Measurements from ENCODE around the gene MYT1. TPM values are rescaled to one million over a fixed set of nuclear protein-coding genes. Genes with fewer than 3 reads are reported as not detected.

Gene MYT1
- total RNA-seq, 1 experiment from 2014 or later, result 4.1 TPM

GRCh38 chr20:64149809-64150560 lies 14.3 kb upstream of the MYT1 start:
- Histone ChIP-seq H3K27ac (ENCODE audit: low read length) (no peak overlapping the region), H3K4me2 (ENCODE audit: low read depth, low read length, poor library complexity, severe bottlenecking) (no peak overlapping the region), H3K9ac (ENCODE audit: low read length) (no peak overlapping the region), H3K9me2 (replicated peaks; ENCODE audit: insufficient read depth, low read length) (no peaks in the 10 kb centered on the region), H3K36me3 (ENCODE audit: insufficient read depth, low read length) (no peaks in the 10 kb centered on the region), H3K4me1 (ENCODE audit: low read length) (no peaks in the 10 kb centered on the region), H3K9me3 (ENCODE audit: low read length) (peaks cover 5% of the 10 kb centered on the region), H2AFZ (ENCODE audit: low read length) (no peak overlapping the region), H3K79me2 (ENCODE audit: low read length) (no peaks in the 10 kb centered on the region), H3K27me3 (ENCODE audit: low read length) (no peaks in the 10 kb centered on the region), H3K4me3 (ENCODE audit: low read length) (no peak overlapping the region), H4K20me1 (ENCODE audit: insufficient read depth, low read depth, low read length) (no peaks in the 10 kb centered on the region)
- DNase-seq, result no peak

- H3K79me2 ChIP-seq (ENCODE audit: low read length), result no peaks in the 10 kb centered on the region
- no peaks in the 10 kb centered on the region for H3K27me3 ChIP-seq (ENCODE audit: low read length)
- H3K9me2 ChIP-seq (replicated peaks; ENCODE audit: insufficient read depth, low read length), result no peaks in the 10 kb centered on the region
- no peak overlapping the region for H3K4me2 ChIP-seq (ENCODE audit: low read depth, low read length, poor library complexity, severe bottlenecking)
- no peak overlapping the region for H3K4me3 ChIP-seq (ENCODE audit: low read length)
- DNase-seq, result no peak
- H3K27ac ChIP-seq (ENCODE audit: low read length), result no peak overlapping the region
- no peaks in the 10 kb centered on the region for H3K36me3 ChIP-seq (ENCODE audit: insufficient read depth, low read length)
- no peaks in the 10 kb centered on the region for H4K20me1 ChIP-seq (ENCODE audit: insufficient read depth, low read depth, low read length)
- no peak overlapping the region for H3K9ac ChIP-seq (ENCODE audit: low read length)
- no peak overlapping the region for H2AFZ ChIP-seq (ENCODE audit: low read length)
- H3K4me1 ChIP-seq (ENCODE audit: low read length), result no peaks in the 10 kb centered on the region
- H3K9me3 ChIP-seq (ENCODE audit: low read length), result no peaks in the 10 kb centered on the region
Measured at GRCh38 chr20:64150756-64151632, 13.3 kb upstream of the MYT1 start.

GRCh38 chr20:64151633-64152530 lies 12.4 kb upstream of the MYT1 start:
- no peak overlapping the region for H3K4me2 ChIP-seq (ENCODE audit: low read depth, low read length, poor library complexity, severe bottlenecking)
- H2AFZ ChIP-seq (ENCODE audit: low read length), result no peak overlapping the region
- H3K36me3 ChIP-seq (ENCODE audit: insufficient read depth, low read length), result no peaks in the 10 kb centered on the region
- H3K9me3 ChIP-seq (ENCODE audit: low read length), result no peaks in the 10 kb centered on the region
- H3K79me2 ChIP-seq (ENCODE audit: low read length), result no peaks in the 10 kb centered on the region
- H3K27ac ChIP-seq (ENCODE audit: low read length), result no peak overlapping the region
- H3K9ac ChIP-seq (ENCODE audit: low read length), result no peak overlapping the region
- no peaks in the 10 kb centered on the region for H3K4me1 ChIP-seq (ENCODE audit: low read length)
- DNase-seq, result no peak
- no peak overlapping the region for H3K4me3 ChIP-seq (ENCODE audit: low read length)
- H3K9me2 ChIP-seq (replicated peaks; ENCODE audit: insufficient read depth, low read length), result no peaks in the 10 kb centered on the region
- no peaks in the 10 kb centered on the region for H4K20me1 ChIP-seq (ENCODE audit: insufficient read depth, low read depth, low read length)
- no peaks in the 10 kb centered on the region for H3K27me3 ChIP-seq (ENCODE audit: low read length)

GRCh38 chr20:64152906-64153305 lies 11.3 kb upstream of the MYT1 start:
- no peaks in the 10 kb centered on the region for H4K20me1 ChIP-seq (ENCODE audit: insufficient read depth, low read depth, low read length)
- H3K27ac ChIP-seq (ENCODE audit: low read length), result no peak overlapping the region
- no peaks in the 10 kb centered on the region for H3K4me1 ChIP-seq (ENCODE audit: low read length)
- no peak overlapping the region for H3K4me2 ChIP-seq (ENCODE audit: low read depth, low read length, poor library complexity, severe bottlenecking)
- H3K79me2 ChIP-seq (ENCODE audit: low read length), result no peaks in the 10 kb centered on the region
- no peak overlapping the region for H2AFZ ChIP-seq (ENCODE audit: low read length)
- no peaks in the 10 kb centered on the region for H3K27me3 ChIP-seq (ENCODE audit: low read length)
- no peaks in the 10 kb centered on the region for H3K9me3 ChIP-seq (ENCODE audit: low read length)
- no peak for DNase-seq
- H3K36me3 ChIP-seq (ENCODE audit: insufficient read depth, low read length), result no peaks in the 10 kb centered on the region
- no peaks in the 10 kb centered on the region for H3K9me2 ChIP-seq (replicated peaks; ENCODE audit: insufficient read depth, low read length)
- no peak overlapping the region for H3K4me3 ChIP-seq (ENCODE audit: low read length)
- no peak overlapping the region for H3K9ac ChIP-seq (ENCODE audit: low read length)

GRCh38 chr20:64153410-64153809 lies 10.8 kb upstream of the MYT1 start:
- no peak overlapping the region for H3K4me2 ChIP-seq (ENCODE audit: low read depth, low read length, poor library complexity, severe bottlenecking)
- no peak overlapping the region for H3K4me3 ChIP-seq (ENCODE audit: low read length)
- no peak overlapping the region for H3K27ac ChIP-seq (ENCODE audit: low read length)
- no peaks in the 10 kb centered on the region for H4K20me1 ChIP-seq (ENCODE audit: insufficient read depth, low read depth, low read length)
- no peaks in the 10 kb centered on the region for H3K79me2 ChIP-seq (ENCODE audit: low read length)
- no peak overlapping the region for H2AFZ ChIP-seq (ENCODE audit: low read length)
- H3K4me1 ChIP-seq (ENCODE audit: low read length), result no peaks in the 10 kb centered on the region
- H3K36me3 ChIP-seq (ENCODE audit: insufficient read depth, low read length), result no peaks in the 10 kb centered on the region
- no peaks in the 10 kb centered on the region for H3K9me3 ChIP-seq (ENCODE audit: low read length)
- no peaks in the 10 kb centered on the region for H3K9me2 ChIP-seq (replicated peaks; ENCODE audit: insufficient read depth, low read length)
- DNase-seq, result no peak
- H3K27me3 ChIP-seq (ENCODE audit: low read length), result no peaks in the 10 kb centered on the region
- no peak overlapping the region for H3K9ac ChIP-seq (ENCODE audit: low read length)

GRCh38 chr20:64153861-64154589 lies 10.2 kb upstream of the MYT1 start:
- Histone ChIP-seq H3K9me3 (ENCODE audit: low read length) (no peaks in the 10 kb centered on the region), H3K79me2 (ENCODE audit: low read length) (no peaks in the 10 kb centered on the region), H3K9ac (ENCODE audit: low read length) (no peak overlapping the region), H3K36me3 (ENCODE audit: insufficient read depth, low read length) (no peaks in the 10 kb centered on the region), H3K4me3 (ENCODE audit: low read length) (no peak overlapping the region), H3K27me3 (ENCODE audit: low read length) (no peaks in the 10 kb centered on the region), H3K9me2 (replicated peaks; ENCODE audit: insufficient read depth, low read length) (no peaks in the 10 kb centered on the region), H4K20me1 (ENCODE audit: insufficient read depth, low read depth, low read length) (no peaks in the 10 kb centered on the region), H3K4me2 (ENCODE audit: low read depth, low read length, poor library complexity, severe bottlenecking) (no peak overlapping the region), H2AFZ (ENCODE audit: low read length) (no peak overlapping the region), H3K4me1 (ENCODE audit: low read length) (no peaks in the 10 kb centered on the region), H3K27ac (ENCODE audit: low read length) (no peak overlapping the region)
- no peak for DNase-seq

GRCh38 chr20:64154590-64155257 lies 9.5 kb upstream of the MYT1 start:
- H3K79me2 ChIP-seq (ENCODE audit: low read length), result no peaks in the 10 kb centered on the region
- H3K9ac ChIP-seq (ENCODE audit: low read length), result no peak overlapping the region
- no peaks in the 10 kb centered on the region for H3K36me3 ChIP-seq (ENCODE audit: insufficient read depth, low read length)
- no peaks in the 10 kb centered on the region for H3K4me1 ChIP-seq (ENCODE audit: low read length)
- H3K27ac ChIP-seq (ENCODE audit: low read length), result no peak overlapping the region
- H3K4me3 ChIP-seq (ENCODE audit: low read length), result no peak overlapping the region
- H3K9me3 ChIP-seq (ENCODE audit: low read length), result no peaks in the 10 kb centered on the region
- no peaks in the 10 kb centered on the region for H3K9me2 ChIP-seq (replicated peaks; ENCODE audit: insufficient read depth, low read length)
- H3K27me3 ChIP-seq (ENCODE audit: low read length), result no peaks in the 10 kb centered on the region
- no peak overlapping the region for H2AFZ ChIP-seq (ENCODE audit: low read length)
- no peak for DNase-seq
- no peaks in the 10 kb centered on the region for H4K20me1 ChIP-seq (ENCODE audit: insufficient read depth, low read depth, low read length)
- H3K4me2 ChIP-seq (ENCODE audit: low read depth, low read length, poor library complexity, severe bottlenecking), result no peak overlapping the region
